HG02870 (cell line): ENCODE data around the gene ZNF765.
"Not testable (repeated sequence)": the region's sequence is repeated elsewhere in the genome, so short reads cannot be mapped to it uniquely, and the experiment has no call there.

Source experiments
- ATAC-seq: cut with Tn5 transposase; IDR thresholded peaks from one replicate; pipeline ENCODE4 v1.9.1; 2021; ENCODE audit warnings: mild to moderate bottlenecking, moderate library complexity; ENCODE audit not compliant: unreplicated experiment

Gene ZNF765

DNA sequence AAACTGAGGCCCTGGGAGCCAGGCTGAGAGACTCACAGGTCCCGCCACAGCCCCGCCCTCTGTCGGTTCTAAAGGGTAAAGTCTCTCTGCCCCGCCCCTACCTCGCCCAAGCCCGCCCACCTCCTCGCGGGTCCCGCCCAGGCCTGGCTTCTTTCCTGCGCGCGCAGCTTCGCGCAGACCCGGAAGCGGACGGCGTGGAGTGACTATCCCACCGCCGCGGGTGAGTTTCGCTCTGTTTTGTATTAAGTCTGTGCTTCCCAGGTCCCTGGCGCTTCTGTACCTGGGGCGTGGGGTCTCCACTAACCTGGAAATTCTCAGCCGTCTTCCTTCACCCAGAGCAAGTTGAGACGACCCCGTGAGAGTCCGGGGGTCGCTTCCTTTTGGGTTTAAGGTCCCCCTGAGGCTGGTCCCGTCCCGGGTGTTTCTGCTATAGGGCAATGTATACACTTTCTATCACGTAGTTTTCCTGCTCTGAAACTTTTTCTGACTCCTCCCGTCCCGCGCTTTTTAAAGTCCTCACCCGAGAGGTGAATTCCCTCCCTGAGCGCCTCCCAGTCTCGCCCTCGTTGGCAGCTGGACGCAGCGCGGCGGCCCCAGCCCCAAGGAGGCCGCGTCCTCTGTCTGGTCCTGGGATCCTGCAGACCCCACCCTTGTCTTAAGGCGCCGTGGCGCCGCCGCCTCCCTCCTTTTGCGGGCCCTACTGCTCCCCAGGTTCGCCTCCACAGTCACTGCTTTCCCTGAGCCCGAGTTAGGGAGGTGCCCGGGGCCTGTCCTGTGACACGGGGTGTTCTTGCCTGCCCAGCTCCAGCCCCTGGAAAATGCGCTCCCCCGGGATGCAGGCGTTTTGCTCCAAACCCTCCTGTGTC is at the start of gene ZNF765:
ZNF765 (plus strand) TSS at position 176 of the 866 bp plus-strand sequence. CDS start 2,867 bp downstream, outside the sequence.
- peak; percentile 76 for ATAC-seq

DNA sequence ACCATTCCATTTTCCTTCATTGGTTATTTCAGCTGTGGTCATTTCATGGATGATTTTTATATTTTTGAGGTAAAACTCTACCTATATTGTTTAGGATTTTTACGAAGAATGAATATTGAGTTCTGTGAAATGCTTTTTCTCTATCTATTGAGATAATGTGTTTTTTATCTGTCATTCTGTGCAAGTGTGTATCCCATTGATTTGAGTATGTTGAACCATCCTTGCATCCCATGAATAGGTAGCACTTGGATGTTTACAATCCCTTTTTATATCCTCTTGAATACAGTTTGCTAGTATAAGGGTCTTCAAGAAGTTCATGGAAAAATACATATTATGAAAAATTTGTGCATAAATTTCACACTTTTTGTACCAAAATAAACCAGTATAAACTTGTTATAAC is 39.2 kb upstream of the ZNF765 start:
- ATAC-seq: no peak

DNA sequence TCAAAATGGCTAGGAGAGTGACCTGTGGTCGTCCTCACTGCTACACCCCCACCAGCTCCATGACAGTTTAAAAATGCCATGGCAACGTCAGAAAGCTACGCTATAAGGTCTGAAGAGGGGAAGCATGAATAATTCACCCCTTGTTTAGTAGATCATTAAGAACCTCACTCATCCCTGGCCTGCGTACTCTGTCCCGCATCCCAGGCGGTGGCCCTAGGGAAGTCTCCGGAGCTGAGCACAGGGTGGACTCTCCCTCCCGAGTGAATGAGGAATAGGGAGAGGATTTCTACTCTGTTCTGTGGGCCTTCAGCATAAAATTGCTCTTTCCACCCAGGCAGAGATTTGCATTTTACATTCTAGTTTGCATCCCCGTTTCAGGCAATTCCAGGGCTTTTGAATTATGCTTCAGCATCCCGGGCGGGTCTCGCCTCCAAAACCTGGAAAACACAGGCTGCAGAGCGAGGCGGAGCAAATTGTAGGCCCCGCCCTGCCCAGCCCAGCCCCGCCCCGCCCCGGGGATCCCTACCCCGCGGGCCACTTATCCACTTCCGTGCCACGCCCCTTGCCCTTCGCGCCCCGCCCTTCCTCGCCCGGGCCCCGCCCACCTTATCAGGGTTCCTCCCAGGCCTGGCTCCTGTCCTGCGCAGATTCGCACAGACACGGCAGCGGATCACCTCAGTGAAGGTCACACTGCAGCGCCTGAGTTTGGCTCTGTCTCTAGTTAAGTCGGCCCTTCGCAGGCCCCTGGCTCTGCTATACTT is 36.9 kb upstream of the ZNF765 start:
- ATAC-seq: no peak

DNA sequence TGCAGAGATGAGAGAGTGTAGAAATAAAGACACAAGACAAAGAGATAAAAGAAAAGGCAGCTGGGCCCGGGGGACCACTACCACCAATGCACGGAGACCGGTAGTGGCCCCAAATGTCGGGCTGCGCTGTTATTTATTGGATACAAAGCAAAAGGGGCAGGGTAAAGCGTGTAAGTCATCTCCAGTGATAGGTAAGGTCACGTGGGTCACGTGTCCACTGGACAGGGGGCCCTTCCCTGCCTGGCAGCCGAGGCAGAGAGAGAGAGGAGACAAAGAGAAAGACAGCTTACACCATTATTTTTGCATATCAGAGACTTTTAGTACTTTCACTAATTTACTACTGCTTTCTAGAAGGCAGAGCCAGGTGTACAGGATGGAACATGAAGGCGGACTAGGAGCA is 34.9 kb upstream of the ZNF765 start:
- not testable (repeated sequence) for ATAC-seq

DNA sequence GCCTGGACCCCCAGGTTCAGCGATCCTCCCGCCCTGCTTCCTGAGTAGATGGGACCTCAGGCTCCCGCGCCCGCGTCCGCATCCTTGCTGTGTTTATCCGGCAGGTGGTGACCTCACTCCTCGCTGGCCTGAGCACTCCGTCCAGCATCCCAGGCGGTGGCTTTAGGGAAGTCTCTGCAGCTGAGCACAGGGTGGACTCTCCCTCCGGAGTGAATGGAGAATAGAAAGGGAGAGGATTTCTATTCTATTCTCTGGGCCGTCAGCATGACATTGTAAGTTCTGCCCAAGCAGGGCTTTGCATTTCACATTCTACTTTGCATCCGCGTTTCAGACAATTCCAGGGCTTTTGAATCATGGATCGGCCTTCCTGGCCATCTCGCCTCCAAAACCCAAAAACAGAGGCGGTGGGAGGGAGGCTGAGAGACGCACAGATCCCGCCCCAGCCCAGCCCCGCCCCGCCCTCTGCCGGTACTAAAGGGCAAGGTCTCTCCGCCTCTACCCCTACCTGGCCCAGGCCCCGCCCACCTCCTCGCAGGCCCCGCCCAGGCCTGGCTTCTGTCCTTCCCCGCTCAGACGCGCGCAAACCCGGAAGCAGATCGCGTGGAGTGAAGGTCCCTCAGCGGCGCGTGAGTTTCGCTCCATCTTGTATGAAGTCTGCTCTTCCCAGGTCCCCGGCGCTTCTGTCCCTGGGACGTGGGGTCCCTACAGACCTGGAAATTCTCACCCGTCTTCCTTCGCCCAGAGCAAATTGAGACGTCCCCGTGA is 29.6 kb upstream of the ZNF765 start, which contains the start of gene ZNF525:
ZNF525 (plus strand) TSS at position 572 of the 765 bp plus-strand sequence. CDS start 6,577 bp downstream, outside the sequence.
- ATAC-seq: peak; percentile 95

DNA sequence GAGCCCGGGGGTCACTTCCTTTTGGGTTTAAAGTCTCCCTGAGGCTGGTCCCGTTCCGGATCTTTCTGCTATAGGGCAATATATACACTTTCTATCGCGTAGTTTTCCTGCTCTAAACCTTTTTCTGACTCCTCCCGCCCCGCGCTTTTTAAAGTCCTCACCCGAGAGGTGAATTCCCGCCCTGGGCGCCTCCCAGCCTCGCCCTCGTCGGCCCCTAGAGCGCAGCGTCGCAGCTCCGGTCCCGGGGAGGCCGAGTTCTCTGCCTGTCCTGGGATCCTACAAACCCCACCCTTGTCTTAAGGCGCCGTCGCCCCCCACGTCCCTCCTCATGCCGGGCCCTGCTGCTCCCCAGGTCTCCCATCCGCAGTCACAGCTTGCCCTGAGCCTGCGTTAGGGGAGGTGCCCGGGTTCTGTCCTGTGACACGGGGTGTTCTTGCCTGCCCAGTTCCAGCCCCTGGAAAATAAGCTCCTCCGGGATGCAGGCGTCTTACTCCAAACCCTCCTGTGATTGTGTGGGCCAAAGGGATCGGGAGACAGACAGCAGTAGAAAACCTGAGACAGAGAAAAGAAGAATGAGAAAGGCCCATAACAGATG is 29.0 kb upstream of the ZNF765 start:
- peak; percentile 35 for ATAC-seq

DNA sequence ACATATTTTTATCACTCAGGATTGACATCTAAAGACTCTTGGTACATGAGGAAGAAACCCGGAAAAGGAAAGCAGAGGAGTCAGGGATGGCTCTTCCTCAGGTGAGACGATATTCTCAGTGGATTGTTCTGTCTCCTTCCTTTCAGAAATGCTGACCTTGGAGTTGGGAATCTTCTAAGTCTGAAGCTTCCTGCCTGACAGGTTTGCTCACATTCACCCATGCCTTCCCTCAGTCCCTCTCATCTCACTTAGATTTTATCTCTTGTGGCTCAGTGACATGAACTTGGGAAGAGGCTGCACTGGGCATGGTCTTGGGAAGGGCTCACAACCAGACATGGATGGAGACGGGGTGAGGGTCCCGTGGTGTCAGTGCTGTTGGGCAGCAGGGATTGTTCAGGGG is 22.8 kb upstream of the ZNF765 start:
- ATAC-seq: no peak

DNA sequence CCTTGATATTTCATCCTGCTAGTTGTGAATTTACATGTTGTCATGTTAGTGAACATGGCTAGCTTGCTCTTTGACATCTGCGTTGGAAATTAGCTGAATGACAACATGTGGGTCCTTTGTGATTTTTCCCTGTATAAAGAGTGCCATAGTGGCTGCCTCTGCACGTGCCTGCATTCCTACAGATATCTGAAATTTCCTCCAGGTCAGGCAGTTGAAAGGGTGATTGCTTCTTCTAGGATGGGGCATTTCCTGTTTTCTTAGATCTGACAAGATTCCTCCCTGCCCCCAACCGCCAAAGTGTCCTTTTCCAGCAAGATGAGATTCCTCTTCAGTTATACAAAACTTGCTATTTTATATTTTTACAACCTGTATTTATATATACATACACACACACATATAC is 20.7 kb upstream of the ZNF765 start:
- ATAC-seq: no peak

DNA sequence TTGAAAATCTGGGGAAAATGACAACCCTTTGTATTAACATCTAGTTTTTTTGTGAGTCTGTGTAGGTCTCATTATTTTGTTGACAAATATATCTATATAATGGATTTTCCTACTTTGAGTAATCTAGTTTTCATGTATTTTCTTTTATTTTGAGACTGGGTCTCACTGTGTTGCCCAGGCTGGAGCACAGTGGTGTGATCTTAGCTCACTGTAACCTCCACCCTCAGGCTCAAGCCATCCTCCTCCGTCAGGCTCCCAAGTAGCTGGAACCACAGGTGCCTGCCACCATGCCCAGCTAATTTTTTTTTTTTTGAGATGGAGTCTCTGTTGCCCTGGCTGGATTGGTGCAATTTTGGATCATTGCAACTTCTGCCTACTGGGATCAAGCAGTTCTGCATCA is 20.2 kb upstream of the ZNF765 start:
- ATAC-seq: no peak

DNA sequence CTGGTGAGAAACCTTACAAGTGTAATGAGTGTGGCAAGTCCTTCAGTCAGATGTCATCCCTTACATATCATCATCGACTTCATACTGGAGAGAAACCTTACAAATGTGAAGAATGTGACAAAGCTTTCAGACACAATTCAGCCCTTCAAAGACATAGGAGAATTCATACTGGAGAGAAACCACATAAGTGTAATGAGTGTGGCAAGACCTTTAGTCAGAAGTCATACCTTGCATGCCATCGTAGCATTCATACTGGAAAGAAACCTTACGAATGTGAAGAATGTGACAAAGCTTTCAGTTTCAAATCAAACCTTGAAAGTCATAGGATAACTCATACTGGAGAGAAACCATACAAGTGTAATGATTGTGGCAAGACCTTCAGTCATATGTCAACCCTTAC is 13.6 kb upstream of the ZNF765 start:
- ATAC-seq: no peak

DNA sequence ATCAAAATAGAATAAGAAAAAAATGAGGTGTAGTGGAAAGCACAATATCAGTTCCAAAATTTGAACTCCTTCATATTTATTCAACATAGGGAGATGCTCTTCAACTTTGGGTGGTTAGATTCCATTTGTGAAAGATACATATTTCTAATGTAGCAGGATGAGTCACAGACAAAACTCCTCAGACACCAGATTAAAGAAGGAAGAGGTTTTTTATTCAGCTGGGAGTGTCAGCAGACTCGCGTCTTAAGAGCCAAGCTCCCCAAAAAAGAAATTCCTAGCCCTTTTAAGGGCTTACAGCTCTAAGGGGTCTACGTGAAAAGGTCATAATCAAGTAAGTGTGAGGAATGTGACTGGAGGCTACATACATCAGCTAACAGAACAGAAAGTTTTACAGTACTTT is 6.8 kb upstream of the ZNF765 start:
- ATAC-seq: no peak

DNA sequence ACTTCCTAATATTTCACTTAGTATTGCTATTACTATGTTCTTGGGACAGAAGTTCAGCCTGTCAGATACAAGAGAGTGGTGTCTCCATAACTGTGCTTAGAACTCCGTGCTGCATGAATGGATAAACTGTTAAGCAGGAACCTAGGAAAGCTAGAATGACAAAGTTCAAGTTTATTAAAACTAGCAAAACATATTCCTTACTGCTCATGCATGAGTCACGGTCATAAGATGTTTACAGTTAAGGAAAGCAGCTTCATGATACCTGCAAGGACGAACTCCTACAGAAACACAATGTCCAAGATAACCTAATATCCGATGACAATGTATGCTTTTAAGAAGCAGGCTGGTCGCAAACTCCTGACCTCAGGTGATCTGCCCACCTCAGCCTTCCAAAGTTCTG is 6.0 kb upstream of the ZNF765 start:
- no peak for ATAC-seq

DNA sequence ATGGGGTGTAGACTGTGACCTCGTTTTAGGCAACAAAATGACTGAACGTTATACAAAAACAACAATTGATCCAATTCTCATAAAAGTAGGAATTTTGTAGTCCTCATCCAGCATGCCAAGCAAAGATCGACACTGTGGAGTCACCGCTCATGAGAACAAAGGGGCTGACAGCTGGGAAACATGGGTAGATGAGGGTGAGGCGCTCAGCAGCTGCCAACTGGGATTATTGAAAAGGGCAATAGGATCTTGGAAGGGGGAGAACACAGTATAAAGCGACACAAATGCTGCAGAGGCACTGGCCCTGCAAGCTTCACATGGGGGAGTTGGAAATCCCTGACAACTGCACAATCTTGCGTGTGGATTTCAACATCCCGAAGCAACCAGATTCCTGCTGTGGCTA is 5.4 kb upstream of the ZNF765 start:
- no peak for ATAC-seq

DNA sequence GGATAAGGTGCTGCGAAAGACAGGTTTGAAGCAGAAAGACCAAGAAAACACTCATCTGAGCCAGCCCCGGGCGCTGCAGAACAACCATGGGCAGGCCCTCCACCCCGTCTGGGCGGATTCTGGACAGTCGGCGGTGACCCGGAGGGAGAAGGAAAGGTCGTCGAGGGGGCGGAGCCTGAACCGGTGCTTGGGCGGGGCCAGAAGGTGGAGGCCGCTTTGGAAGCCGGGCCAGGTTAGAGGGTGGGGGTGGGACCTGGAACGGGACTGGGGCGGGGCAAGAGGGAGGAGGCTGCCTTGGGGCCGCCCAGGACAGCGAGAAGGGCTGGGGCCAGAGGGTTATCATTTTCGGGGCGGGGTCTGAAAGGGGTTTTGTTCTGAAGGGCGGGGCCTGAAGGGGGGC is 5.0 kb upstream of the ZNF765 start:
- ATAC-seq: no peak

DNA sequence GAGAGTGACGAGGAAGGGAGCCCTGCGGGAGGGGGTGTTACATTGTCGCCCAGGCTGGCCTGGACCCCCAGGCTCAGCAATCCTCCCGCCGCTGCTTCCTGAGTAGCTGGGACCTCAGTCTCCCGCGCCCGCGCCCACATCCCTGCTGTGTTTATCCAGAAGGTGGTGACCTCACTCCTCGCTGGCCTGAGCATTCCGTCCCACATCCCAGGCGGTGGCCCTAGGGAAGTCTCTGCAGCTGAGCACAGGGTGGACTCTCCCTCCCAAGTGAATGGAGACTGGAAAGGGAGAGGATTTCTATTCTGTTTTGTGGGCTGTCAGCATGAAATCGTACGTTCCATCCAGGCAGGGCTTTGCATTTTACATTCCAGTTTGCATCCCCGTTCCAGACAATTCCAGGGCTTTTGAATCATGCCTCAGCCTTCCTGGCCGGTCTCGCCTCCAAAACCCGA is 401 bp upstream of the ZNF765 start:
- ATAC-seq: no peak

DNA sequence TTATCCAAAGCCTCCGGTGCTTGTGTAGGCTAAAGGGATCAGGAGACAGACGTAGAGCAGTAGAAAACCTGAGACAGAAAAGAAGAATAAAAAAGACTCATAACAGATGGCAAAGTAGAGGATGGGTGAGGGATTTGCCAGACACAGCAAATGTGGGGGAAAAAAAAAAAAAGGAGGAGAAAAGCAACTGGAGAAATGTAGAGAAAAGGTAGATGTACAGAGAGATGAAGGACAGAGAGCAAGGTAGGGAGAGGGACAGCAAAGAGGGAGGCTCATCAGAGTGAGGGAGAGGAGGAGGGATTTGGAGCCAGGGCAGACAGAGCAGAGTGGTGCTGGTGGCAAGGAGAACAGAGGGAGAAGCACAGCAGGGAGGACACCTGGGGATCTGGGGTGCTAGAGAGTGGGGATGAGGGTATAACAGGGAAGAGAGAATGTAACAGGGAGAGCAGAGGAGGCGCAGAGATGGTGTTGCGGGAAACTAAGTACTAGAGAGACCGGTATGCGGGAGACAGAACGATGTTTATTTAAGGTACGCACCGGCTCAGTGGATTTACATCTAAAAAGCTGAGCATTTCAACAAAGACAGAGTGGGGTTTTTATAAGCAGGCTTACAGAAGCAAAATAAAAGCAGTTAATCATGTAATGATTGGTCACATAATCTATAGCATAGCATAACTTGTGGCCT is 1.0 kb downstream of the ZNF765 start:
- not testable (repeated sequence) for ATAC-seq

DNA sequence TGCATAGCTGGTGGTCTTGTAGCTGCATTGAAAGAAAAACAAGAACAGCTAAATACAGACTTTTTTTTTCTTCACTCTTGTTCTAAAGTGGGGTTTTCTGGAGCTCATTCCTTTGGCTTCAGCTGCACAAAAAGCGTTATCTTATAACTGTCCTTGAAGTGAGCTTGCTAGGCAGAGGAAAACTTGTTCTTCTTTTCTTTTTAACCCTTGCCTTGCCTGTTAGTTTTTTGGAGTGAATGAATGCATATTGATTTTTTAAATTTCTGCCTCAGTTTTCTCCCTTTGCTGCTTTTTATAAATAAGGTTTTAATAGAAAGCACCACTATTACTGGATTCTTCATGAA is 1.5 kb downstream of the ZNF765 start:
- ATAC-seq: no peak

DNA sequence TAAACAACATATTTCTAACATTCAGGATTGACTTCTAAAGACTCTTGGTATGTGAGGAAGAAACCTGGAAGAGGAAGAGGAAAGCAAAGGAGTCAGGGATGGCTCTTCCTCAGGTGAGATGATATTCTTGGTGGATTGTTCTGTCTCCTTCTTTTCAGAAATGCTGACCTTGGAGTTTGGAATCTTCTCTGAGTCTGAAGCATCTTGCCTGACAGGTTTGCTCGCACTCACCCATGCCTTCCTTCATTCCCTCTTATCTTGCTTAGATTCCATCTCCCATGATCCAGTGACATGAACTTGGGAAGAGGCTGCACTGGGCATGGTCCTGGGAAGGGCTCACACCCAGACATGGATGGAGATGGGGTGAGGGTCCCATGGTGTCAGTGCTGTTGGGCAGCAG is 3.0 kb downstream of the ZNF765 start:
- not testable (repeated sequence) for ATAC-seq

DNA sequence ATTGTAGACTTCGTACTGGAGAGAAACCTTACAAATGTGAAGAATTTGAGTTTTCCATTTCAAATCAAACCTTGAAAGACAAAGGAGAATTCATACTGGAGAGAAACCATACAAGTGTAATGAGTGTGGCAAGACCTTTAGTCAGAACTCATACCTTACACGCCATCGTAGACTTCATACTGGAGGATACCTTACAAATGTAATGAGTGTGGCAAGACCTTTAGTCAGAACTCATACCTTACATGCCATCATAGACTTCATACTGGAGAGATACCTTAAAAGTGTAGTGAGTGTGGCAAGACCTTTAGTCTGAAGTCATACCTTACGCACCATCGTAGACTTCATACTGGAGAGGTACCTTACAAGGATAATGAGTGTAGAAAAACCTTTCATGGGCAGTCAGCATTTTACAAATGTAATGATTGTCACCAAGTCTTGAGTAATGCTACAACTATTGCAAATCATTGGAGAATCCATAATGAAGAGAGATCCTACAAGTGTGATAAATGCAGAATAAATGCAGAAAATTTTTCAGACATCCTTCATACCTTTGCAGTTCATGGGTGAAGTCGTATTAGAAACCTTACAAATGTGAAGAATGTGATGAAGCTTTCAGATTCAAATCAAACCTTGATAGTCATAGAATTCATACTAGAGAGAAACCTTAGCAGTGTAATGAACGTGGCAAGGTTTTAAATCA is 14.7 kb downstream of the ZNF765 start:
- no peak for ATAC-seq
